ENCODE measurements around the gene ZC3H18. TPM values are rescaled to one million over a fixed set of nuclear protein-coding genes. Genes with fewer than 3 reads are reported as not detected.

ZC3H18 gene
- total and polyA plus RNA-seq, 2 experiments from 2014 or later = 30.0 to 40.7 TPM

GRCh38 chr16:88588148-88588547, 17.9 kb downstream of the ZC3H18 start (continued):
- TF ChIP-seq ZNF462 (CRISPR knock-in tag; IDR thresholded peaks at IDR 0.05) = no peak
- no peak for TF ChIP-seq EZH2phosphoT487 (IDR thresholded peaks at IDR 0.05; ENCODE audit: unreplicated experiment)
- TF ChIP-seq EZH2 (IDR thresholded peaks at IDR 0.05; ENCODE audit: low read depth, unreplicated experiment) = no peak
- no peak for TF ChIP-seq ETS1 (IDR thresholded peaks at IDR 0.05)
- no peak for TF ChIP-seq CREB1 (CRISPR knock-in tag; IDR thresholded peaks at IDR 0.05; ENCODE audit: low read depth)

- H3K27ac Mint-ChIP-seq = no peak overlapping the region
- Histone ChIP-seq H3K4me3 (no peak overlapping the region), H3K79me2 (replicated peaks; ENCODE audit: insufficient read depth) (peaks cover 40% of the 10 kb centered on the region), H4K20me1 (replicated peaks; ENCODE audit: insufficient read depth) (peaks cover 17% of the 10 kb centered on the region; the same call in 1 of the 2 replicates), H3K9me2 (ENCODE audit: insufficient read depth) (no peaks in the 10 kb centered on the region), H3K4me2 (no peak overlapping the region), H2AFZ (no peak overlapping the region), H3K27me3 (ENCODE audit: insufficient read depth) (no peaks in the 10 kb centered on the region), H3F3A (replicated peaks; ENCODE audit: low read depth) (0 out of 2 replicates have a peak, but pooled peaks cover 3% of the 10 kb centered on the region), H3K27ac (ENCODE audit: low read depth) (no peak overlapping the region), H3K4me1 (ENCODE audit: insufficient read depth) (no peaks in the 10 kb centered on the region), H3K36me3 (ENCODE audit: insufficient read depth) (peaks cover 11% of the 10 kb centered on the region; the same call in 1 of the 2 replicates)
- peaks cover 52% of the 10 kb centered on the region for H3K36me3 Mint-ChIP-seq (ENCODE audit: low read depth)
- no peak for DNase-seq (ENCODE audit: low spot score)
- no peak for ATAC-seq
- no peak overlapping the region for H3K4me3 Mint-ChIP-seq
- no peaks in the 10 kb centered on the region for H3K9me3 Mint-ChIP-seq
- no peaks in the 10 kb centered on the region for H3K4me1 Mint-ChIP-seq
- H3K27me3 Mint-ChIP-seq (ENCODE audit: insufficient read depth, low read depth, poor library complexity) = peaks cover 6% of the 10 kb centered on the region
- no peak for TF ChIP-seq JUNB (IDR thresholded peaks at IDR 0.05; ENCODE audit: unreplicated experiment)
Observed at GRCh38 chr16:88588754-88589153, 18.6 kb downstream of the ZC3H18 start.
